ENCODE measurements around the gene CYP27B1.

DNA sequence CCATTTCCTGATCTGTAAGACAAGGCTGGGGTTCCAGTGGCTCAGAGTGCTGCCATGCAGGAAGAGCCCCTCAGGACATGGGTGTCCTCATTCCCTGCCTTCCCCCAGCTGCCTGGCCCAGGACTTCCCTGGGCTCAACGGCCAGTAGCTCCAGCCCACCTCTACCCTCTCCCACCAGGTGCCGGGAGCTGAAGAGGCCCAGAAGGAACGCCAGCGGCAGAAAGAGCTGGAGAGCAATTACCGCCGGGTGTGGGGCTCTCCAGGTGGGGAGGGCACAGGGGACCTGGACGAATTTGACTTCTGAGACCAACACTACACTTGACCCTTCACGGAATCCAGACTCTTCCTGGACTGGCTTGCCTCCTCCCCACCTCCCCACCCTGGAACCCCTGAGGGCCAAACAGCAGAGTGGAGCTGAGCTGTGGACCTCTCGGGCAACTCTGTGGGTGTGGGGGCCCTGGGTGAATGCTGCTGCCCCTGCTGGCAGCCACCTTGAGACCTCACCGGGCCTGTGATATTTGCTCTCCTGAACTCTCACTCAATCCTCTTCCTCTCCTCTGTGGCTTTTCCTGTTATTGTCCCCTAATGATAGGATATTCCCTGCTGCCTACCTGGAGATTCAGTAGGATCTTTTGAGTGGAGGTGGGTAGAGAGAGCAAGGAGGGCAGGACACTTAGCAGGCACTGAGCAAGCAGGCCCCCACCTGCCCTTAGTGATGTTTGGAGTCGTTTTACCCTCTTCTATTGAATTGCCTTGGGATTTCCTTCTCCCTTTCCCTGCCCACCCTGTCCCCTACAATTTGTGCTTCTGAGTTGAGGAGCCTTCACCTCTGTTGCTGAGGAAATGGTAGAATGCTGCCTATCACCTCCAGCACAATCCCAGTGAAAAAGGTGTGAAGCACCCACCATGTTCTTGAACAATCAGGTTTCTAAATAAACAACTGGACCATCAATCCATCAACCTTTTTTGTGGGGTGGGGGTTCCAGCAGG is 46.0 kb downstream of the CYP27B1 start:
- TF ChIP-seq EP300 (IDR thresholded peaks at IDR 0.05; ENCODE audit: borderline replicate concordance) (no peak), EGR1 (IDR thresholded peaks at IDR 0.05) (no peak), NFIC (IDR thresholded peaks at IDR 0.05) (no peak), CEBPB (IDR thresholded peaks at IDR 0.05) (no peak), TAF1 (IDR thresholded peaks at IDR 0.05; ENCODE audit: low read depth) (no peak), FOXM1 (IDR thresholded peaks at IDR 0.05; ENCODE audit: borderline replicate concordance, low read depth) (no peak), YY1 (IDR thresholded peaks at IDR 0.05; ENCODE audit: low read depth) (no peak), RAD21 (IDR thresholded peaks at IDR 0.05; ENCODE audit: low read depth) (no peak), ZBTB7A (IDR thresholded peaks at IDR 0.05; ENCODE audit: low read depth) (no peak)
- TF ChIP-seq, protein P1, sequence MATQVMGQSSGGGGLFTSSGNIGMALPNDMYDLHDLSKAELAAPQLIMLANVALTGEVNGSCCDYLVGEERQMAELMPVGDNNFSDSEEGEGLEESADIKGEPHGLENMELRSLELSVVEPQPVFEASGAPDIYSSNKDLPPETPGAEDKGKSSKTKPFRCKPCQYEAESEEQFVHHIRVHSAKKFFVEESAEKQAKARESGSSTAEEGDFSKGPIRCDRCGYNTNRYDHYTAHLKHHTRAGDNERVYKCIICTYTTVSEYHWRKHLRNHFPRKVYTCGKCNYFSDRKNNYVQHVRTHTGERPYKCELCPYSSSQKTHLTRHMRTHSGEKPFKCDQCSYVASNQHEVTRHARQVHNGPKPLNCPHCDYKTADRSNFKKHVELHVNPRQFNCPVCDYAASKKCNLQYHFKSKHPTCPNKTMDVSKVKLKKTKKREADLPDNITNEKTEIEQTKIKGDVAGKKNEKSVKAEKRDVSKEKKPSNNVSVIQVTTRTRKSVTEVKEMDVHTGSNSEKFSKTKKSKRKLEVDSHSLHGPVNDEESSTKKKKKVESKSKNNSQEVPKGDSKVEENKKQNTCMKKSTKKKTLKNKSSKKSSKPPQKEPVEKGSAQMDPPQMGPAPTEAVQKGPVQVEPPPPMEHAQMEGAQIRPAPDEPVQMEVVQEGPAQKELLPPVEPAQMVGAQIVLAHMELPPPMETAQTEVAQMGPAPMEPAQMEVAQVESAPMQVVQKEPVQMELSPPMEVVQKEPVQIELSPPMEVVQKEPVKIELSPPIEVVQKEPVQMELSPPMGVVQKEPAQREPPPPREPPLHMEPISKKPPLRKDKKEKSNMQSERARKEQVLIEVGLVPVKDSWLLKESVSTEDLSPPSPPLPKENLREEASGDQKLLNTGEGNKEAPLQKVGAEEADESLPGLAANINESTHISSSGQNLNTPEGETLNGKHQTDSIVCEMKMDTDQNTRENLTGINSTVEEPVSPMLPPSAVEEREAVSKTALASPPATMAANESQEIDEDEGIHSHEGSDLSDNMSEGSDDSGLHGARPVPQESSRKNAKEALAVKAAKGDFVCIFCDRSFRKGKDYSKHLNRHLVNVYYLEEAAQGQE (IDR thresholded peaks at IDR 0.05; ENCODE audit: low read depth), result no peak
- TF ChIP-seq, protein P2, sequence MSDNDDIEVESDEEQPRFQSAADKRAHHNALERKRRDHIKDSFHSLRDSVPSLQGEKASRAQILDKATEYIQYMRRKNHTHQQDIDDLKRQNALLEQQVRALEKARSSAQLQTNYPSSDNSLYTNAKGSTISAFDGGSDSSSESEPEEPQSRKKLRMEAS (IDR thresholded peaks at IDR 0.05), result no peak

All from Ishikawa (cell line).